T-helper 1 cell treated with Interleukin-12 subunit alpha and Interleukin-12 subunit beta and Interleukin-4 antibody, amounts not matched to agents 30 μg/mL and 1 μg/mL, for 36 hours (primary cell): Measurements from ENCODE around the gene IL17B.

Experiments used
- H3K27ac Mint-ChIP-seq: one replicate; pipeline ENCODE4 v1.8.0; 2021; ENCODE audit warnings: mild to moderate bottlenecking, mixed read lengths
- H3K27me3 Mint-ChIP-seq: one replicate; pipeline ENCODE4 v1.8.0; 2021; ENCODE audit warnings: low read depth, mixed read lengths
- H3K36me3 Mint-ChIP-seq: one replicate; pipeline ENCODE4 v1.8.0; 2021; ENCODE audit warnings: low read depth, mixed read lengths
- H3K4me1 Mint-ChIP-seq: one replicate; pipeline ENCODE4 v1.8.0; 2021; ENCODE audit warnings: low read depth, mixed read lengths
- H3K4me3 Mint-ChIP-seq: one replicate; pipeline ENCODE4 v1.8.0; 2021; ENCODE audit warnings: mild to moderate bottlenecking, moderate library complexity, mixed read lengths
- H3K9me3 Mint-ChIP-seq: one replicate; pipeline ENCODE4 v1.8.0; 2021; ENCODE audit warnings: mixed read lengths

Gene IL17B

GRCh38 chr5:149419532-149419858 is 40.4 kb upstream of the IL17B start:
- no peak overlapping the region for H3K27ac Mint-ChIP-seq
- H3K4me3 Mint-ChIP-seq, result no peak overlapping the region
- no peaks in the 10 kb centered on the region for H3K9me3 Mint-ChIP-seq
- peaks cover 5% of the 10 kb centered on the region for H3K27me3 Mint-ChIP-seq
- no peaks in the 10 kb centered on the region for H3K36me3 Mint-ChIP-seq
- peaks cover 3% of the 10 kb centered on the region for H3K4me1 Mint-ChIP-seq

GRCh38 chr5:149418910-149419531 is 39.9 kb upstream of the IL17B start:
- Mint-ChIP-seq H3K4me3 (no peak overlapping the region), H3K4me1 (peaks cover 3% of the 10 kb centered on the region), H3K9me3 (no peaks in the 10 kb centered on the region), H3K27me3 (peaks cover 5% of the 10 kb centered on the region), H3K27ac (no peak overlapping the region), H3K36me3 (no peaks in the 10 kb centered on the region)

GRCh38 chr5:149417711-149418368 is 38.7 kb upstream of the IL17B start:
- Mint-ChIP-seq H3K27me3 (peaks cover 5% of the 10 kb centered on the region), H3K27ac (no peak overlapping the region), H3K9me3 (no peaks in the 10 kb centered on the region), H3K36me3 (no peaks in the 10 kb centered on the region), H3K4me3 (no peak overlapping the region), H3K4me1 (peaks cover 3% of the 10 kb centered on the region)

DNA sequence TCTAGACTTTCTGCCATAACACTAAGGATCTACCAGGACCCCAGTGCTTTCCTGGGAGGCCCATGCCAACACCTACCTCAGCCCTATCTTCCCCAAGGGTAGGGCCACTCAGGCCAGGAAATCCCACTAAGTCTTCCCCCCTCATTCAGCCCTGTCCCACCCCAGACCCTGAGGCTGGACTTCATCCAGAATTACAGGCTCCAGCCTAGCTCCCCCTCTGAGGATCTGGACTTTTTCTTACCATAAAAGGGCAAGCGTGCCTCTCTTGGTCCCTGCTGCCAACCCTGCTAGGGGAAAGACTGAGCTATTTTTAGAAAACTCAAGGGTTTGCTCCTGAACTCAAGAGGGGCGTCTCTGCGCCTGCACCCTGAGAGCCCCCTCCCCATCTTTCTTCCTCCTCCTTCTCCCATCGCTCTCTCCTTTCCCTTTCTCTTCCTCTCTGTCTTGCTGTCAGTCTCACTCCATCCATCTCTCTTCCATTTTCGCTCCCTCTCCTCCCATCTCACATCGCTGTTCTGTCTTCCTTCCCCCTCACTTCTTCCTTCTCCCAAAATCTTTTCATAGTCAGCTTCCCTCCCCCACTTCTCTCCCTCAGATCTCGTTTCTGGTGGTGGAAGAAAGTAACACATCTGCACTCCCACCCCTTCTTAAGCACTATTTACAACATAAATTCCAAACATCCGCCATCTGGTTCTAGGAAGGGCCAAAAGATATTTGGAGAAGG is 38.1 kb upstream of the IL17B start:
- peaks cover 5% of the 10 kb centered on the region for H3K27me3 Mint-ChIP-seq
- H3K27ac Mint-ChIP-seq, result no peak overlapping the region
- no peaks in the 10 kb centered on the region for H3K36me3 Mint-ChIP-seq
- no peak overlapping the region for H3K4me3 Mint-ChIP-seq
- peaks cover 2% of the 10 kb centered on the region for H3K4me1 Mint-ChIP-seq
- H3K9me3 Mint-ChIP-seq, result no peaks in the 10 kb centered on the region

DNA sequence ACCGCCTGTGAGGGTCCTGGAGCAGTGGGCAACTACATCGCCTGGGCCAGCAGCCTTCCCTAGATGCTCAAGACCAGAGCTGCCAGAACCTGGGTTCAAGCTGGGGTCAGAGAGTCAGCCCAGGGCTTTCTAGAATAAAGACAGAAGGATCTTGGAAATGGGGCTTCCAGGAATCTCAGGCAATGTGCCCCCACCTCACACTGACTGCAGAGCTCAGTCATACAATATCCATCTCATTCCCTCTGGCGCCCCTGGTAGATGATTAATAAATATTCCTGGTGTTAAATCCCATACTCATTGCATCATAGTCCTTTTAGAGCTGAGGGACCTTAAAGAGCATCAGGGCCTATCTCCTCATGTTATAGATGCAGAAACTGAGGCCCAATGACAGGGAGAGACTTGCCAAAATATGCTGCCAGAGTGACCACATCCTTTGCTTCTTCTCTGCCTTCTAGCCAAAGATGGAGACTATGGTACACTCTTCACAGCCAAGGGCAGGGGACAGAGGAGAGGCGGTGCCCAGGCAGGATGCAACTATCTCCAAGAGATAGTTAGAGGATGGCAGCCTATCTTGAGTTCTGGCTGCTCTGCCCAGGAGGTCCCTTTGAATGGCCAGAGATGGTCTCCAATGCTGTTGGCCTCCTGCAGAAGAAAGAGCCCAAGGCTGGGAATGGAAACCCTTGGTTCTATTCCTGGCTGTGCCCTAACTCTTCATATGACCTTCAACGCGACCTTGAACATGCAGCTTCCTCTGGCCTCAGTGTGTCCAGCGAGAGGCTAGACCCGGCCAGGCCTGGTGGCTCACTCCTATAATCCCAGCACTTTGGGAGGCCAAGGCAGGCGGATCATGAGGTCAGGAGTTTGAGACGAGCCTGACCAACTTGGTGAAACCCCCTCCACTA is 36.2 kb upstream of the IL17B start:
- H3K27me3 Mint-ChIP-seq, result peaks cover 5% of the 10 kb centered on the region
- H3K4me3 Mint-ChIP-seq, result no peak overlapping the region
- no peaks in the 10 kb centered on the region for H3K4me1 Mint-ChIP-seq
- no peak overlapping the region for H3K27ac Mint-ChIP-seq
- no peaks in the 10 kb centered on the region for H3K9me3 Mint-ChIP-seq
- H3K36me3 Mint-ChIP-seq, result no peaks in the 10 kb centered on the region

GRCh38 chr5:149414405-149415065 is 35.4 kb upstream of the IL17B start:
- H3K4me1 Mint-ChIP-seq, result no peaks in the 10 kb centered on the region
- H3K27ac Mint-ChIP-seq, result no peak overlapping the region
- no peaks in the 10 kb centered on the region for H3K9me3 Mint-ChIP-seq
- no peak overlapping the region for H3K4me3 Mint-ChIP-seq
- H3K27me3 Mint-ChIP-seq, result peaks cover 5% of the 10 kb centered on the region
- no peaks in the 10 kb centered on the region for H3K36me3 Mint-ChIP-seq

GRCh38 chr5:149413477-149414210 is 34.6 kb upstream of the IL17B start:
- H3K27me3 Mint-ChIP-seq, result peaks cover 1% of the 10 kb centered on the region
- no peaks in the 10 kb centered on the region for H3K9me3 Mint-ChIP-seq
- no peaks in the 10 kb centered on the region for H3K36me3 Mint-ChIP-seq
- H3K27ac Mint-ChIP-seq, result no peak overlapping the region
- no peaks in the 10 kb centered on the region for H3K4me1 Mint-ChIP-seq
- H3K4me3 Mint-ChIP-seq, result no peak overlapping the region

- H3K36me3 Mint-ChIP-seq, result no peaks in the 10 kb centered on the region
- H3K27ac Mint-ChIP-seq, result no peak overlapping the region
- H3K9me3 Mint-ChIP-seq, result no peaks in the 10 kb centered on the region
- H3K4me3 Mint-ChIP-seq, result no peak overlapping the region
- no peaks in the 10 kb centered on the region for H3K27me3 Mint-ChIP-seq
- no peaks in the 10 kb centered on the region for H3K4me1 Mint-ChIP-seq
Observed at GRCh38 chr5:149412783-149413476, 33.8 kb upstream of the IL17B start.

- H3K4me3 Mint-ChIP-seq, result no peak overlapping the region
- H3K36me3 Mint-ChIP-seq, result no peaks in the 10 kb centered on the region
- H3K9me3 Mint-ChIP-seq, result no peaks in the 10 kb centered on the region
- no peaks in the 10 kb centered on the region for H3K4me1 Mint-ChIP-seq
- no peaks in the 10 kb centered on the region for H3K27me3 Mint-ChIP-seq
- H3K27ac Mint-ChIP-seq, result no peak overlapping the region
Observed at GRCh38 chr5:149411738-149412519, 32.8 kb upstream of the IL17B start.

- no peaks in the 10 kb centered on the region for H3K4me1 Mint-ChIP-seq
- H3K4me3 Mint-ChIP-seq, result no peak overlapping the region
- no peak overlapping the region for H3K27ac Mint-ChIP-seq
- no peaks in the 10 kb centered on the region for H3K9me3 Mint-ChIP-seq
- H3K27me3 Mint-ChIP-seq, result no peaks in the 10 kb centered on the region
- H3K36me3 Mint-ChIP-seq, result no peaks in the 10 kb centered on the region
Observed at GRCh38 chr5:149410721-149411432, 31.8 kb upstream of the IL17B start.

- Mint-ChIP-seq H3K27me3 (no peaks in the 10 kb centered on the region), H3K4me1 (no peaks in the 10 kb centered on the region), H3K4me3 (no peak overlapping the region), H3K9me3 (no peaks in the 10 kb centered on the region), H3K27ac (no peak overlapping the region), H3K36me3 (no peaks in the 10 kb centered on the region)
Observed at GRCh38 chr5:149410071-149410470, 31.0 kb upstream of the IL17B start.

GRCh38 chr5:149409268-149409948 is 30.3 kb upstream of the IL17B start:
- Mint-ChIP-seq H3K27me3 (no peaks in the 10 kb centered on the region), H3K4me3 (no peak overlapping the region), H3K36me3 (no peaks in the 10 kb centered on the region), H3K9me3 (no peaks in the 10 kb centered on the region), H3K27ac (no peak overlapping the region), H3K4me1 (no peaks in the 10 kb centered on the region)
